Stimulated activated CD4-positive, alpha-beta T cell treated with anti-CD3 and anti-CD28 coated beads, Interleukin-1b, Interleukin-23, amount 100 ng/mL, for 48 hours (primary cell): ENCODE data around the gene ERBB2.
"Not testable (repeated sequence)": the region's sequence is repeated elsewhere in the genome, so short reads cannot be mapped to it uniquely, and the experiment has no call there.

Experiments used
- DNase-seq: peaks from one replicate; pipeline ENCODE4 v3.0.0-alpha.2; 2020

The ERBB2 gene

GRCh38 chr17:39679521-39680192, 20.2 kb upstream of the ERBB2 start:
- DNase-seq: peak; percentile 28

- DNase-seq: no peak
These were observed 16.4 kb upstream of the ERBB2 start for GRCh38 chr17:39683295-39683939.

DNA sequence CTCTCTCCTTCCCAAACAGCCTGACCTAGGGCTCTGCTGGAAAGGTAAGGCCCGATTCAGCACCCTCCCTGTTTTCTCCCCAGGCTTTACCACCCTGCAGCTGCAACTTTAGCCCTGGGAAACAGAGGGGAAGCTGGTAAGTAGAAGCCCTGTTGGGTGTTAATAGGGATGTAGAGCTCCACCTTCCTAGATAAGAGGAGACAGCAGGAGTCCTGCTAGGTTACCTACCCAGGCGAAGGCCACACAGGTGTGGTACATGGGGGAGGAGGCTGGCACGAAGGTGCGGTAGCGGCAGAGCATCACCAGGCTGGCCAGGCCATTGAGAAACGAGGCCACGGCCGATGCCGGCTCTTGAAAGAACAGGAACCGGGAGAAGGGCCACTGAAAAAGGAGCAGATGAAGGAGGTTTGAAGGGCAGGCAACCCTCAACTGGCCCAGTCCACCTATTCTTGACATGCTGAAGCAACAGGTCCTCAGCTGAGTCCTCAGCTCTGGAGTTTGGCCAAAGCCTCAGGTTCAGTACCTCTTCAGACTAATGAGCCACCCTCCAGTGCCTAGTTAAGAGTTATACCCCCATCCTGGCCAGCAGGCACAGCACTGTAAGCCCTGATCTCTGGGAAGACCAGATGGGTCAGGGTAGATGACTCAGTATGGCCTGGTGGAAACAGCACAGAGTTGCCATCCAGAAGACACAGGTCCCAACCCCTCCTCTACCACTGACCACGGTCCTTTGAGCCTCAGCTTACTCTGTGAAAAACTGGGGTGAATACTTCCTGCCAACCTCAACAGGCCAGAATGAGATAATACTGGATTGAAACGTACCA, 15.3 kb upstream of the ERBB2 start:
- DNase-seq: no peak

- no peak for DNase-seq
These were observed 12.7 kb upstream of the ERBB2 start for GRCh38 chr17:39687101-39687545.

- DNase-seq: peak; percentile 91
These were observed 12.1 kb upstream of the ERBB2 start, which contains the start of gene PGAP3 for GRCh38 chr17:39687546-39688474. Gene PGAP3, minus strand, starts transcription at chr17:39688057. Its CDS starts 43 bp downstream, at chr17:39688014.

DNA sequence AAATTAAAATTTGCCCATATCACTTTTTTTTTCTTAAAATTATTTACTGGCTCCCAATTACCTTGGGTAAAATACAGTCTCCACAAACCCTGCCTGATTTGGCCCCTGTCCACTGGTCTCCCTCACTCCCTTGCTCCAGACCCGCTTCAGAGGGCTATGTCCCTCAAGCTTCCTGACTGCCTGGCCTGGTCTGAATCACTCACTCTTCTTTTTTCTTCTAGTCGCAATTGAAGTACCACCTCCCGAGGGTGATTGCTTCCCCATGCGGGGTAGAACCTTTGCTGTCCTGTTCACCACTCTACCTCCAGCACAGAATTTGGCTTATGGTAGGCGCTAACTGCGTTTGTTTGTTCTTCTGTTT, 11.4 kb upstream of the ERBB2 start:
- DNase-seq: no peak

GRCh38 chr17:39688945-39689344, 10.9 kb upstream of the ERBB2 start:
- no peak for DNase-seq

DNA sequence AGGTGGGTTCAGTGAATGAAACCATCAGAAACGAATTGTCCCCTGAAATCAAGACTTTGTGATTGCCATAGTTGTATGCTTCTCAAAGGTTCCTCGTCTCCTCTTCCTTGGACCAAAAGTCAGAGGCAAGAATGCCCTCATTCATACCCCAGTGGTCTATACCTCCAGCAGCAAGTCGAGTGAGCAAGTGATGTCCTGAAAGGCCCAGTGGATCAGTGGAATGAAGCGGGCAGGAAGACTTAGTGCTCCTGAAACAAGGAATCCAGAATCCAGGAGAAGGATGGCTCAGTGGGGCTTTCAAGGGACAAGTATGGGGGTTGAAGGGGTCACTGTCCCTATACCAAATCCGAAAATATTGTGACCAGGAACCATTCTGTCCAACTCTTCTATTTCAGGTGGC, 5.3 kb upstream of the ERBB2 start:
- DNase-seq: no peak

GRCh38 chr17:39695089-39695474, 4.8 kb upstream of the ERBB2 start:
- DNase-seq: no peak

DNA sequence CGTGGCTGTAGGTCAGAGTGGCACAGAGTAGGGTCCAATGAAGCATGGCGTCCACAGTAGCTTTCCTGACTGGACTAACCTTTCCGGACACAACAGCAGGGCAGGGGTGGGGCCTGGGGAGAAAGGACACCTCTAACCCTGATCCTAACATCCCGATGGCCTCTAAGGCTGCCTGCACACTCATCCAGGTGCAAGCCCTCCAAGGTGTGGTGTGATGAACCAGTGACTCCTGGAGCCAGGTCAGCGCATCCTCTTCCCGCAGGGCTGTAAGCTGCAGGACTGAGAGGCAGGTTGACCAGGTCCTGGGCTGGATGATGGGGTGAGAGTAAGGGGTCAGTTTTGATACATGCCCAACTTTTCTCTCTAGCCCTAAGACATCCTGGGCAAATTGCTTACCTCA, 3.1 kb upstream of the ERBB2 start:
- no peak for DNase-seq

- no peak for DNase-seq
These were observed 1.9 kb upstream of the ERBB2 start for GRCh38 chr17:39697961-39698360.

DNA sequence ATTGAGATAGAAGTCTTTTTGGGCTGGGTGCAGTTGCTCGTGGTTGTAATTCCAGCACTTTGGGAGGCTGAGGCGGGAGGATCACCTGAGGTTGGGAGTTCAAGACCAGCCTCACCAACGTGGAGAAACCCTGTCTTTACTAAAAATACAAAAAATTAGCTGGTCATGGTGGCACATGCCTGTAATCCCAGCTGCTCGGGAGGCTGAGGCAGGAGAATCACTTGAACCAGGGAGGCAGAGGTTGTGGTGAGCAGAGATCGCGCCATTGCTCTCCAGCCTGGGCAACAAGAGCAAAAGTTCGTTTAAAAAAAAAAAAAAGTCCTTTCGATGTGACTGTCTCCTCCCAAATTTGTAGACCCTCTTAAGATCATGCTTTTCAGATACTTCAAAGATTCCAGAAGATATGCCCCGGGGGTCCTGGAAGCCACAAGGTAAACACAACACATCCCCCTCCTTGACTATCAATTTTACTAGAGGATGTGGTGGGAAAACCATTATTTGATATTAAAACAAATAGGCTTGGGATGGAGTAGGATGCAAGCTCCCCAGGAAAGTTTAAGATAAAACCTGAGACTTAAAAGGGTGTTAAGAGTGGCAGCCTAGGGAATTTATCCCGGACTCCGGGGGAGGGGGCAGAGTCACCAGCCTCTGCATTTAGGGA, 577 bp upstream of the ERBB2 start:
- not testable (repeated sequence) for DNase-seq

- DNase-seq: no peak
These were observed 504 bp downstream of the ERBB2 start for GRCh38 chr17:39700148-39700987.

DNA sequence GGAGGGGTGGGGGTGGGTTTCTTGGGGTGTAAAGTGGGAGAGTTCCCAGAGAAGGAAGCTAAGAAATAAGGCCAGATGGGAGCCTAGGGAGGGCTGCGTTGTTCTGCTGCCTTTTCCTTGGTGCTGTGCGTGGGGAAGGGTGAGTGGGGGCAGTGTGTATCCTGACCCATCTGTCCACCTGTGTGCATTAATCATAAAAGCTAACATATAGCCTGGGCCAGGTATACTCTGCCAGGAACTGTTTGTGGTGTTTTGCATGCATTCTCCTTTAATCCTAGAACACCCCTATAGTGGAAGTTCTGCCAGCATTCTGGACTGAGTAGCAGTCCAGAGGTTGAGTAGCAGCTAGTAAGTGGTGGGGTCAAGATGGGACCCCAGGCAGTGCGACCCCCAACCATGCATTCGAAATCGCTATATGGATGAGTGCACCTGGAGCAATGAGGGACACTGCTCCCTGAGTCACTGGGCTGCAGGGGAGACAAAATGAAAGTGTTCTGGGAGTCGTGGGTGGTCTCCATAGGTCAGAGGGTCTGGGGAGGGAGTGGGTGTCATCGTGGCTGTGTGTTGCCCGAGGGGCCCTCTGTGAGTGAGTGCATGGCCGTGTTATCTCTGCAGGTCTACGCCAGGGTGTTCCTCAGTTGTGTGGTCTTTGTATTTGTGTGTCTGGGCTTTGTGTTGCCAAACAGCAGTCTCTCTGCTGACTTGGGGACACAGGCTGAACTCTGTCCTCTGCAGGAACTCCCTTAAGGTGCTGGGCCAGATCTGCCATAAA, 1.3 kb downstream of the ERBB2 start:
- DNase-seq: no peak

GRCh38 chr17:39701784-39702422, 2.0 kb downstream of the ERBB2 start:
- no peak for DNase-seq

DNA sequence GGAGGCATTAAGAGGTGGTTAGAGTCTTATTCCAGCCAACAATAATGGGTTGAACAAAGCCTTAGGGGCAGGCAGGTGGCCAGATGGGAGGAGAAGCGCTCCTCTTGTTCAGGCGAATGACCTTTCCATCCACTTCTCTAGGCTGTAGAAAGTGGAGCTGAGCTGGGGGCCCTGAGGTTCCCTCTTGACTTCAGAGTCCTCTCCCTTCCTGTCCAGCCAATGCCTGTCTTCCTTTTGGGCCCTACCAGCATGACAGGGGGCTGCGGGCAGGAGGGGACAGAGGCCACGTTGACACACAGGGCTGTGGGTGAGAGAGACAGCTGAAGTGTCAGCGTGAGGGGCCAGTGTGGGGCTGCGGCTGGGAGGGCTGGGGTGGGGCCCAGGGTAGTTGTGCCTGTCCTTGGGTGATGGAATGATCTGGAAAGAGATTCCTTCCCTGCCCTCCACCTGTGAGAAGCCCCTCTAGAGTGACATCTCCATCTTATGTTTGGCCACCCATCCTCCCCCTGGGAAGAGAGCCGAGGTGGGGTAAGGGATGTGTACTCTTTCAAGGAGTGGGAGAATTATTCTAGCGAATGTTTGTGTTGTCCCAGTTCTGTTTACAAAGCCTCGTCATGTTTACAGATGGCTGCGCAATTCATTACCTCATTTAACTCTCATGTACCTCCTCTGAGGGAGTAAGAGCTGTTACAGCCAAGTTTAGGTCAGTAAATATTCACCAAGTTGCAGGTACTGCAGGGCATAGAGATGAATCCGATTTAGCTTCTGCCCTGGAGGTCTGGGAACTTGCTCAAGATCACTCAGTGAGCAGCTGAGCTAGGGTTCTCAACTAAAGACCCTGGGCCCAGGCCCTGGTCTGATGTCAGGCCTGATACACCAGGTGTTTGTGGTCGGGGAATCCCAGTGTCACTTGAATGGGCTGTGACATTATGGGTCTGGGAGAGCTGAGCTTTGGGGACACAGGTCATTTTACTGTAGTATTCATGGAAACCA, 3.3 kb downstream of the ERBB2 start:
- no peak for DNase-seq

GRCh38 chr17:39703913-39704312, 4.0 kb downstream of the ERBB2 start:
- DNase-seq: no peak

GRCh38 chr17:39704821-39705551, 5.1 kb downstream of the ERBB2 start:
- DNase-seq: no peak
